Kidney epithelial cell (primary cell): Measurements from ENCODE around the gene BHLHA15. TPM values are rescaled to one million over a fixed set of nuclear protein-coding genes. Genes with fewer than 3 reads are reported as not detected.

ENCODE experiments used
- DNase-seq: peaks from one replicate; pipeline ENCODE4 v3.0.0-alpha.2; 2010; ENCODE audit warnings: low read depth
- H3K27me3 ChIP-seq: 2 replicates; pipeline ENCODE4 v1.6.0; 2011; ENCODE audit warnings: low read length; ENCODE audit not compliant: control insufficient read depth, insufficient read depth
- H3K36me3 ChIP-seq: 2 replicates; pipeline ENCODE4 v1.5.1; 2011; ENCODE audit warnings: low read length; ENCODE audit not compliant: control insufficient read depth, insufficient read depth
- H3K4me3 ChIP-seq: 2 replicates; pipeline ENCODE4 v1.5.1; 2011; ENCODE audit warnings: low read depth, mild to moderate bottlenecking, control low read depth, low read length
- CTCF ChIP-seq: IDR thresholded peaks from 2 replicates; pipeline ENCODE4 v1.5.1; 2011; ENCODE audit warnings: mild to moderate bottlenecking, moderate library complexity, low read length, control low read depth, inconsistent platforms; ENCODE audit not compliant: insufficient read depth, poor library complexity, severe bottlenecking
- total RNA-seq: library from RNA; depleted of rRNA; stranded (reverse); fragments of >200 nt; gene quantifications from 2 replicates; pipeline ENCODE4 v1.2.3, GENCODE V29; 2015

Gene BHLHA15
- total RNA-seq, 1 donor from 2014 or later: 8.1 TPM

DNA sequence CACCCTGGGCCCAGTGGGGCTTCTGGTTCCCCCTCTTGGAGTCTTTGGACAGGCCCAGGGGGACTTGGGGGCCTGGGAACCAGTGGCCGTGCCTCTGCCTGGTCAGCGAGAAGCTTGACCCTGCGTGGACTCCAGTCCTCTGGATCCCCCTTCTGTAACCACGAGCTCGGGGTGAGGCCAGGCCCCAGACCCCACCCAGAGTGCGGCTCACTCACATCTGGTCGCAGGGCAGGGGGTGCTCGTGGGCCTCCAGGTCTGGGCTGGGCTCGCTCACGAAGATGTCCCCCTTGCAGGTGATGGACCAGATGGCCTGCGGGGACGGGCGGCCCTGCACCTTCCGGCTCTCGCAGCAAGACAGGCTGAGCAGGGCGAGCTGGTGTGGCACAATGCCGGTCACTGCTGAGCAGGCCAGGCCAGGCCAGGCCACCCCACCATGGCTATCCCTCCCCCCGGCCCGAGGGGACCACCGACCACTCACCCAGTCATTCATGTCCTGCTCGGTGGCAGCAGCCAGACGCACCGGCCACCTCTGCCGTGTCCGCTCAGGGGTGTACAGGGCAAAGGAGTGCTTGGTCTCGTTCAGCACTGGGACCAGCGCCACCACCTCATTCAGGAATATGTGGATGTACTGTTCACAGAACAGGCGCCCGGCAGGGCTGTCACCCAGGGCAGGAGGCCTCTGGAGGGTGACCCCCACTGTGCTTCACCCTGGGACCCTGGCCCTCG lies 19.7 kb downstream of the BHLHA15 start:
- Histone ChIP-seq H3K36me3 (no peaks in the 10 kb centered on the region), H3K4me3 (no peak overlapping the region), H3K27me3 (no peaks in the 10 kb centered on the region)
- DNase-seq: no peak
- TF ChIP-seq CTCF: no peak

GRCh38 chr7:98231493-98232262 lies 20.4 kb downstream of the BHLHA15 start:
- no peak for TF ChIP-seq CTCF
- no peak overlapping the region for H3K4me3 ChIP-seq
- no peaks in the 10 kb centered on the region for H3K36me3 ChIP-seq
- no peaks in the 10 kb centered on the region for H3K27me3 ChIP-seq
- DNase-seq: no peak

DNA sequence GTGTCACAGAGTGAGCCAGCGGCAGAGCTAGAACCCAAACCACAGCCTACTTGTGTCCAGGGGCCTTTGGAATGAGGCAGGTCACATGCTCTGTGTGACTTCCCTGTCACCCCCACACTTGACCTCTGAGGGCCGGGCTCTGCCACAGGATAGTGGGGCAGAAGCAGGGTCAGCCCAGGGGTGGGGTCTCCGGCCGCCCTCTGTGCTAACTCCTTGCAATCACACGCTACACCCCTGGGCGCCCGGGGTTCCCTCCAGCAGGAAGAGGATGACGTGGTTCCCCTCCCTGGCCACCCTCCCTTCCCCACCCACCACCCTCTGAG lies 21.0 kb downstream of the BHLHA15 start:
- H3K36me3 ChIP-seq: no peaks in the 10 kb centered on the region
- no peak overlapping the region for H3K4me3 ChIP-seq
- H3K27me3 ChIP-seq: no peaks in the 10 kb centered on the region
- no peak for TF ChIP-seq CTCF
- no peak for DNase-seq

GRCh38 chr7:98232799-98233198 lies 21.6 kb downstream of the BHLHA15 start:
- no peak overlapping the region for H3K4me3 ChIP-seq

GRCh38 chr7:98233219-98234070 lies 22.2 kb downstream of the BHLHA15 start:
- no peaks in the 10 kb centered on the region for H3K36me3 ChIP-seq
- H3K27me3 ChIP-seq: no peaks in the 10 kb centered on the region
- TF ChIP-seq CTCF: no peak
- no peak overlapping the region for H3K4me3 ChIP-seq
- DNase-seq: no peak

More at GRCh38 chr7:98232799-98233198, 21.6 kb downstream of the BHLHA15 start:
- H3K36me3 ChIP-seq: no peaks in the 10 kb centered on the region
- no peak for DNase-seq
- TF ChIP-seq CTCF: no peak
- H3K27me3 ChIP-seq: no peaks in the 10 kb centered on the region
